DLD1 (cell line): ENCODE results near the gene EFCAB8.
"Not testable (repeated sequence)": the region's sequence is repeated elsewhere in the genome, so short reads cannot be mapped to it uniquely, and the experiment has no call there.

ENCODE experiments used
- in situ Hi-C: cut with HindIII; loops from 2 replicates; pipeline ENCODE4 v1.10.0; 2017; ENCODE audit warnings: low sequenced_read_pairs

Gene EFCAB8

GRCh38 chr20:32941155-32941885 lies 82.6 kb downstream of the EFCAB8 start:
- in situ Hi-C loops, result no loop called here

GRCh38 chr20:32943490-32944052 lies 84.8 kb downstream of the EFCAB8 start:
- in situ Hi-C loops, result no loop called here

GRCh38 chr20:32945710-32946221 lies 87.0 kb downstream of the EFCAB8 start:
- in situ Hi-C loops, result no loop called here

- in situ Hi-C loops, result no loop called here
Observed at GRCh38 chr20:32946629-32947028, 87.9 kb downstream of the EFCAB8 start.

GRCh38 chr20:32950539-32950938 lies 91.8 kb downstream of the EFCAB8 start:
- in situ Hi-C loops, result not testable (repeated sequence)

GRCh38 chr20:32957459-32957858 lies 98.7 kb downstream of the EFCAB8 start:
- in situ Hi-C loops, result no loop called here

GRCh38 chr20:32958574-32958973 lies 99.9 kb downstream of the EFCAB8 start:
- in situ Hi-C loops, result no loop called here

- in situ Hi-C loops, result no loop called here
Observed at GRCh38 chr20:32959351-32960221, 100.9 kb downstream of the EFCAB8 start.

- in situ Hi-C loops, result no loop called here
Observed at GRCh38 chr20:32960222-32960518, 101.4 kb downstream of the EFCAB8 start.

- in situ Hi-C loops, result no loop called here
Observed at GRCh38 chr20:32960849-32961731, 102.4 kb downstream of the EFCAB8 start.

- in situ Hi-C loops, result no loop called here
Observed at GRCh38 chr20:32962053-32962452, 103.3 kb downstream of the EFCAB8 start.

GRCh38 chr20:32962646-32963045 lies 103.9 kb downstream of the EFCAB8 start:
- in situ Hi-C loops, result not testable (repeated sequence)

- in situ Hi-C loops, result no loop called here
Observed at GRCh38 chr20:32963176-32963575, 104.5 kb downstream of the EFCAB8 start.

- in situ Hi-C loops, result no loop called here
Observed at GRCh38 chr20:32964575-32964974, 105.9 kb downstream of the EFCAB8 start.

- in situ Hi-C loops, result no loop called here
Observed at GRCh38 chr20:32965115-32965514, 106.4 kb downstream of the EFCAB8 start.

- in situ Hi-C loops, result no loop called here
Observed at GRCh38 chr20:32965581-32966373, 107.1 kb downstream of the EFCAB8 start.

GRCh38 chr20:32966382-32966781 lies 107.7 kb downstream of the EFCAB8 start:
- in situ Hi-C loops, result no loop called here

- in situ Hi-C loops, result no loop called here
Observed at GRCh38 chr20:32966881-32967781, 108.4 kb downstream of the EFCAB8 start.

- in situ Hi-C loops, result no loop called here
Observed at GRCh38 chr20:32967961-32968457, 109.3 kb downstream of the EFCAB8 start.
